Measurements from ENCODE around the gene BICRA. TPM values are rescaled to one million over a fixed set of nuclear protein-coding genes. Genes with fewer than 3 reads are reported as not detected.
A peak's percentile ranks its signal among the peaks of the same experiment; 100 is the strongest.
"Not testable (repeated sequence)": the region's sequence is repeated elsewhere in the genome, so short reads cannot be mapped to it uniquely, and the experiment has no call there.

The BICRA gene
- polyA plus RNA-seq, 1 experiment: 0.53 TPM

DNA sequence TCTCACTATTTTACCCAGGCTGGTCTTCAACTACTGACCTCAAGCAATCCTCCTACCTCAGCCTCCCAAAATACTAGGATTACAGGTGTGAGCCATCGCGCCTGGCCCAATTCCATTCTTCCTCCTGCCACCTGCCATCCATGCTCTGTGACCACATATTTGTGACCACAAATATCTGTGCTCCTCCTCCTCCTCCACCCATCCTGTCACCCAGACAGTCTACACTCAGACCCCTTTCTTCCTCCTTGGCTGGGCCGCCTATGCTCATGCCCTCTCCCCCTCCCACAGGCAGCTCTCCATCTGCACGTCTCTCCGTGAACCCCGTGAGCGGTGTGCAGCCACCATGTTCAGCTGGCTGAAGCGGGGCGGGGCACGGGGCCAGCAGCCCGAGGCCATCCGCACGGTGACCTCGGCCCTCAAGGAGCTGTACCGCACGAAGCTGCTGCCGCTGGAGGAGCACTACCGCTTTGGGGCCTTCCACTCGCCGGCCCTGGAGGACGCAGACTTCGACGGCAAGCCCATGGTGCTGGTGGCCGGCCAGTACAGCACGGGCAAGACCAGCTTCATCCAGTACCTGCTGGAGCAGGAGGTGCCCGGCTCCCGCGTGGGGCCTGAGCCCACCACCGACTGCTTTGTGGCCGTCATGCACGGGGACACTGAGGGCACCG is 107.5 kb downstream of the BICRA start:
- DNase-seq (ENCODE audit: low read depth): no peak
- ChIA-PET POLR2A (interaction anchor here (0.6 kb wide), 1 partner anchor 48 kb away, joined by 3 read pairs; no protein-coding TSS in a partner anchor), CTCF (interaction anchor here (1.2 to 8.3 kb wide), 5 partner anchors 9 to 73 kb away, joined by 5 to 160 read pairs (median 8); partner anchors contain the start of gene NOP53)
- Histone ChIP-seq H3K27me3 (ENCODE audit: control insufficient read depth, insufficient read depth, low read length) (no peaks in the 10 kb centered on the region), H3K36me3 (ENCODE audit: control insufficient read depth, insufficient read depth, low read length) (peaks cover 17% of the 10 kb centered on the region), H3K4me3 (ENCODE audit: low read depth, low read length) (peak overlapping the region; percentile 17)
- TF ChIP-seq, protein P1, sequence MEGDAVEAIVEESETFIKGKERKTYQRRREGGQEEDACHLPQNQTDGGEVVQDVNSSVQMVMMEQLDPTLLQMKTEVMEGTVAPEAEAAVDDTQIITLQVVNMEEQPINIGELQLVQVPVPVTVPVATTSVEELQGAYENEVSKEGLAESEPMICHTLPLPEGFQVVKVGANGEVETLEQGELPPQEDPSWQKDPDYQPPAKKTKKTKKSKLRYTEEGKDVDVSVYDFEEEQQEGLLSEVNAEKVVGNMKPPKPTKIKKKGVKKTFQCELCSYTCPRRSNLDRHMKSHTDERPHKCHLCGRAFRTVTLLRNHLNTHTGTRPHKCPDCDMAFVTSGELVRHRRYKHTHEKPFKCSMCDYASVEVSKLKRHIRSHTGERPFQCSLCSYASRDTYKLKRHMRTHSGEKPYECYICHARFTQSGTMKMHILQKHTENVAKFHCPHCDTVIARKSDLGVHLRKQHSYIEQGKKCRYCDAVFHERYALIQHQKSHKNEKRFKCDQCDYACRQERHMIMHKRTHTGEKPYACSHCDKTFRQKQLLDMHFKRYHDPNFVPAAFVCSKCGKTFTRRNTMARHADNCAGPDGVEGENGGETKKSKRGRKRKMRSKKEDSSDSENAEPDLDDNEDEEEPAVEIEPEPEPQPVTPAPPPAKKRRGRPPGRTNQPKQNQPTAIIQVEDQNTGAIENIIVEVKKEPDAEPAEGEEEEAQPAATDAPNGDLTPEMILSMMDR (IDR thresholded peaks at IDR 0.05; ENCODE audit: insufficient read depth, low read depth, low read length): no peak

DNA sequence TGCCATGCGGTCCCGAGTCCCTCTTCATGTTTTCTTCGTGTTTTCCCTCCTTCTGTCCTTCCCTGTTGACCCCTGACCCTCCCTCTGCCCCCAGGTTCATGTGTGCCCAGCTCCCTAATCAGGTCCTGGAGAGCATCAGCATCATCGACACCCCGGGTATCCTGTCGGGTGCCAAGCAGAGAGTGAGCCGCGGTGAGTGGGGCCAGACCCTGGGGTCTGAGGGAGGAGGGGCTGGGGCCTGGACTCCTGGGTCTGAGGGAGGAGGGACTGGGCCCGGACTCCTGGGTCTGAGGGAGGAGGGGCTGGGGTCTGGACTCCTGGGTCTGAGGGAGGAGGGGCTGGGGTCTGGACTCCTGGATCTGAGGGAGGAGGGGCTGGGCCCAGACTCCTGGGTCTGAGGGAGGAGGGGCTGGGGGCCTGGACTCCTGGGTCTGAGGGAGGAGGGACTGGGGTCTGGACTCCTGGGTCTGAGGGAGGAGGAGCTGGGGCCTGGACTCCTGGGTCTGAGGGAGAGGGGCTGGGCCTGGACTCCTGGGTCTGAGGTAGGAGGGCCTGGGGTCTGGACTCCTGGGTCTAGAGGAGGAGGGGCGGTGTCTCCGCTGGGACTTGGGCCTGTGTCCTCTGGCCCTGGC is 109.6 kb downstream of the BICRA start:
- CTCF ChIA-PET: interaction anchor here (0.6 to 3.5 kb wide), 11 partner anchors 9 to 283 kb away, joined by 3 to 36 read pairs (median 3); partner anchors contain the start of gene NOP53

DNA sequence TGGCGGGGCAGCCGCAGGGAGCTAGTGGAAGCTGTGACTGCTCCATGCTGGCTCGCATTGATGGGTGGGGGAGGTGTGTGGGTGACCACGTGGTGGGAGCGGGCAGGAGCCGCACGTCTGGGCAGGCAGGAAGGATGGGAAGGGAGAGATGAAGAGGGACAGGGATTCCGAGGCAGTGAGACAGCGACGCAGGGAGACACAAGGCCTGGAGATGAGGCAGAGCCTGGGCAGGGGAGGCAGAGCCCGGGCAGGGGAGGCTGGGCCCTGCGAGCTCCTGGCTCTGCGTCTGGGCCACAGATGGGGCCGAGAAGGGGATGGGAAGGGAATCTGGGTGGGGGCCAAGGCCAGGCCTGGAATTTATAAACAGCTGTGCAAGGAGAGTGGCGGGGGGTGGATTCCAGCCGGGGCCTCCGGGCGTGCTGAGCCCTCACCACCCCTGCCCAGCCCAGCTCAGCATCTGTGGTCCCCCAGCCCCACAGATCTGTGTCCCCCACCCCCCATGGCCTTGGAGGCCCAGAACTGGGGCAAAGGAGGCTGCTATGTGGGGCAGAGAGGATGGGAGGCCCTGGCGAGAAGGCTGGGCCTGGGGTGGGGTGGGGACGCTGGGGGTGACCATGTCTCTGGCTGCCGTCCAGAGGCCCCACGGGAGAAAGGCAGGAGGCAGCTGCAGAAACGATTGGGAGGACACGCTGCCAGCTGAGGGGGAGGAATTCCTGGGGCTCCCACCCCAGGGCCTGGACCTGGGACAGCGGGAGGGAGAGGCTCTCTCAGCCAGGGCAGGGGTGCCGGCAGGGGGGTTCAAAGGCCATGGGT is 110.3 kb downstream of the BICRA start:
- POLR2A ChIA-PET: interaction anchor here (0.5 to 0.6 kb wide), 2 partner anchors 12 to 370 kb away, joined by 4 to 20 read pairs; partner anchors contain the start of gene DHX34
- DNase-seq (ENCODE audit: low read depth): peak; percentile 99
- CTCF ChIA-PET: interaction anchor here (0.6 to 2.8 kb wide), 11 partner anchors 9 to 284 kb away, joined by 3 to 36 read pairs (median 3); partner anchors contain the start of gene NOP53
- TF ChIP-seq, protein P1 (IDR thresholded peaks at IDR 0.05; ENCODE audit: insufficient read depth, low read depth, low read length): no peak
- H3K4me3 ChIP-seq (ENCODE audit: low read depth, low read length): peak overlapping the region; percentile 28
- peaks cover 24% of the 10 kb centered on the region for H3K36me3 ChIP-seq (ENCODE audit: control insufficient read depth, insufficient read depth, low read length)
- H3K27me3 ChIP-seq (ENCODE audit: control insufficient read depth, insufficient read depth, low read length): no peaks in the 10 kb centered on the region

More for the DNA sequence above, 109.6 kb downstream of the BICRA start:
- peak overlapping the region; percentile 19 for H3K4me3 ChIP-seq (ENCODE audit: low read depth, low read length)
- not testable (repeated sequence) for H3K27me3 ChIP-seq (ENCODE audit: control insufficient read depth, insufficient read depth, low read length); DNase-seq (ENCODE audit: low read depth)
- H3K36me3 ChIP-seq (ENCODE audit: control insufficient read depth, insufficient read depth, low read length): peaks cover 22% of the 10 kb centered on the region
- POLR2A ChIA-PET: interaction anchor here (0.5 to 0.7 kb wide), 4 partner anchors 11 to 1415 kb away, joined by 4 to 20 read pairs (median 8); partner anchors contain the start of gene DHX34

DNA sequence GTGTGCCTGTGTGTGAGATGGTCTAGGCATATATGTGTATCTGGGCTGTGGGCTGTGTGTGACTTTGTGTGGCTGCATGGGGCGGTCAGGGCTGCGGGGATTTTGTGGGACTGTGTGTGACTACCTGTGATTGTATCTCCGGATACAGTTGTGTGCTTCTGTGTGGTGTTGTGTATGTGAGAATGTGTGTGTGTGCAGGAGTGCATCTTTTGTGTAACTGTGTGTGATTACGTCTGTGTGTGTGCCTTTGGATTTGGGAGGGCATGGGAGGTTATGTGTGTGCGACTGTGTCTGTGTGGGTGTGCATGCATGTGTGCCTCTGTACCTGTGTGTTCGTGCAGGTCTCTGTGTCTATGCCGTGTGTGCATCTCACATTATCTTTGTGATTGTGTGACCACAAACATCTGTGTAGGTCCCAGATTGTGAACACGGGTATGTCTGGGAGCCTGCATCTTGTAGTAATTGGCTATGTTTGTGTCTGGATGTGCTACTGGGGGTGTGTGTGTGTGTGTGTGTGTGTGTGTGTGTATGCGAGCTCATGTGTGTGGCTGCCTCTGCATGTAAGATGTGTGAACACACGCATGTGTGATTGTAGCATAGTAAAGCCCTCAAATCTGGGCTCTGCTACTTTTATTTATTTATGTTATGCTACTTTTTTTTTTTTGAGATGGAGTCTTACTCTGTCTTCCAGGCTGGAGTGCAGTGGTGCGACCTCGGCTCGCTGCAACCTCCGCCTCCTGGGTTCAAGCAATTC is 111.9 kb downstream of the BICRA start:
- ChIA-PET POLR2A (no interaction called here), CTCF (no interaction called here)
- DNase-seq (ENCODE audit: low read depth): no peak
- Histone ChIP-seq H3K36me3 (ENCODE audit: control insufficient read depth, insufficient read depth, low read length) (peaks cover 32% of the 10 kb centered on the region), H3K4me3 (ENCODE audit: low read depth, low read length) (peak overlapping the region; percentile 3; the same call in 1 of the 2 replicates), H3K27me3 (ENCODE audit: control insufficient read depth, insufficient read depth, low read length) (no peaks in the 10 kb centered on the region)
- TF ChIP-seq, protein P1 (IDR thresholded peaks at IDR 0.05; ENCODE audit: insufficient read depth, low read depth, low read length): no peak

DNA sequence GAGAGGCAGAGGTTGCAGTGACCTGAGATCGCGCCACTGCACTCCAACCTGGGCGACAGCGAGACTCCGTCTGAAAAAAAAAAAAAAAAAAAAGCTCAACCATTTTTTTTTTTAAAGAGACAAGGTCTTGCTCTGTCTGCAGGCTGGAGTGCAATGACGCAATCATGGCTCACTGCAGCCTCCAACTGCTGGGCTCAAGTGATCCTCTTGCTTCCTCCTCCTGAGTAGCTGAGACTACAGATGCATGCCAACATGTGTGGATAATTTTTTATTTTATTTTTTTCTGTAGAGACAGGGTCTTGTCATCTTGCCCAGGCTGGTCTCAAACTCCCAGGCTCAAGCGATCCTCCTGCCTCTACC is 114.6 kb downstream of the BICRA start:
- Histone ChIP-seq H3K27me3 (ENCODE audit: control insufficient read depth, insufficient read depth, low read length) (no peaks in the 10 kb centered on the region), H3K4me3 (ENCODE audit: low read depth, low read length) (no peak overlapping the region), H3K36me3 (ENCODE audit: control insufficient read depth, insufficient read depth, low read length) (peaks cover 25% of the 10 kb centered on the region)
- POLR2A ChIA-PET: interaction anchor here (0.6 to 0.7 kb wide), 4 partner anchors 10 to 636 kb away, joined by 3 to 5 read pairs (median 4); partner anchors contain the start of gene NOP53
- TF ChIP-seq, protein P1 (IDR thresholded peaks at IDR 0.05; ENCODE audit: insufficient read depth, low read depth, low read length): no peak
- DNase-seq (ENCODE audit: low read depth): peak; percentile 74
- CTCF ChIA-PET: interaction anchor here (0.6 to 3.7 kb wide), 7 partner anchors 10 to 528 kb away, joined by 3 to 16 read pairs (median 3); partner anchors contain the start of gene EHD2
